A673 (cell line): ENCODE measurements around the gene GRIN2A.

Experiments used
- EZH2 ChIP-seq: fragments of 200-600 bp; sonication (generic); IDR thresholded peaks from 2 replicates; pipeline ENCODE4 v1.6.1; 2017; ENCODE audit warnings: borderline replicate concordance, low read depth, mild to moderate bottlenecking, mixed read lengths, antibody characterized with exemption, low read length; ENCODE audit not compliant: poor library complexity, severe bottlenecking
- TF ChIP-seq, protein P1 (sequence below): fragments of 300-800, 200-600 bp; sonication (generic); conservative IDR thresholded peaks from 2 replicates; pipeline ENCODE4 v1.5.1; 2017; ENCODE audit warnings: low read depth, mild to moderate bottlenecking, antibody characterized with exemption, low read length, moderate library complexity, mixed read lengths

DNA sequence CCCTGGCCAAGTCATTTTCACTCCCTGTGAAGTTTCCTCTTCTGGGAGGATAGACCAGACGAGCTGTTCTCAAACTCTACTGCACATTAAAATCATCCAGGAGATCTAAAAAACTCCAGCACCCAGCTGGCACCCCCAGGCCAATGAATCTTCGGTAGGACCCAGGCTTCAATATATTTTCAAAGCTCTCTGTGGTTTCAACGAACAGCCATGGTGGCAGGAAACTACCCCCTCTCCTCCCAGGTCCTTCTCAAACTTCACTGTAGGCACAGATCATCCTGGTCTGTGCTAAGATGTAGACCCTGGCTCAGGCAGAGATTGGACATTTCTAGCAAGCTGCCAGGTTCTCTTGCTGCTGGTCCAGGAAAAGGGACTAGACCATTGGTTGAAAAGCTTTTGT, 38.7 kb upstream of the GRIN2A start:
- TF ChIP-seq, protein P1, sequence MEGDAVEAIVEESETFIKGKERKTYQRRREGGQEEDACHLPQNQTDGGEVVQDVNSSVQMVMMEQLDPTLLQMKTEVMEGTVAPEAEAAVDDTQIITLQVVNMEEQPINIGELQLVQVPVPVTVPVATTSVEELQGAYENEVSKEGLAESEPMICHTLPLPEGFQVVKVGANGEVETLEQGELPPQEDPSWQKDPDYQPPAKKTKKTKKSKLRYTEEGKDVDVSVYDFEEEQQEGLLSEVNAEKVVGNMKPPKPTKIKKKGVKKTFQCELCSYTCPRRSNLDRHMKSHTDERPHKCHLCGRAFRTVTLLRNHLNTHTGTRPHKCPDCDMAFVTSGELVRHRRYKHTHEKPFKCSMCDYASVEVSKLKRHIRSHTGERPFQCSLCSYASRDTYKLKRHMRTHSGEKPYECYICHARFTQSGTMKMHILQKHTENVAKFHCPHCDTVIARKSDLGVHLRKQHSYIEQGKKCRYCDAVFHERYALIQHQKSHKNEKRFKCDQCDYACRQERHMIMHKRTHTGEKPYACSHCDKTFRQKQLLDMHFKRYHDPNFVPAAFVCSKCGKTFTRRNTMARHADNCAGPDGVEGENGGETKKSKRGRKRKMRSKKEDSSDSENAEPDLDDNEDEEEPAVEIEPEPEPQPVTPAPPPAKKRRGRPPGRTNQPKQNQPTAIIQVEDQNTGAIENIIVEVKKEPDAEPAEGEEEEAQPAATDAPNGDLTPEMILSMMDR = no peak
- no peak for TF ChIP-seq EZH2
